T-cell (primary cell): ENCODE measurements around the gene ETV5. TPM values are rescaled to one million over a fixed set of nuclear protein-coding genes. Genes with fewer than 3 reads are reported as not detected.

Source experiments
- ATAC-seq, 4 experiments: fragments of 200-7000 bp in 3 of 4; fragments of 150-1000 bp in 1 of 4; cut with Tn5 transposase; replicated peaks in 1 of 4; 1 replicate in 3 of 4; 2 replicates in 1 of 4; pipeline ENCODE4 v1.10.0; 2021; ENCODE audit warnings: moderate library complexity in 3 of 4, mild to moderate bottlenecking in 2 of 4, moderate number of reproducible peaks in 1 of 4
- CTCF ChIA-PET, 2 donors: fragments of 300-600 bp; sonication (Branson Sonifier 250); formaldehyde crosslinking; loops; one replicate each; lab custom pipeline; 2022; ENCODE audit warnings: antibody characterized with exemption in 2 of 2; lab: Charles Lee
- POLR2A ChIA-PET, 2 donors: fragments of 300-600 bp; sonication (Branson Sonifier 250); formaldehyde crosslinking; loops; one replicate each; lab custom pipeline; 2022; ENCODE audit warnings: antibody characterized with exemption in 2 of 2; lab: Charles Lee
- DNase-seq, 35 experiments: peaks; one replicate each; pipeline versions ENCODE4 v3.0.0 to v3.0.0-alpha.2; 2013 to 2023
- H3K27ac ChIP-seq: one replicate; pipeline ENCODE4 v1.5.1; 2013; ENCODE audit warnings: low read length
- H3K27me3 ChIP-seq, 2 experiments: replicated peaks in 1 of 2; 1 replicate in 1 of 2; 2 replicates in 1 of 2; pipeline versions ENCODE4 v1.6.1 to v1.7.0; 2013; ENCODE audit warnings: low read length in 1 of 2, mixed read lengths in 1 of 2; ENCODE audit not compliant: control insufficient read depth in 2 of 2, insufficient read depth in 2 of 2; ENCODE audit errors: extremely low read depth in 1 of 2
- H3K36me3 ChIP-seq, 2 donors: 1 replicate in 1 of 2; 2 replicates in 1 of 2; pipeline versions ENCODE4 v1.6.1 to v1.7.0; 2013; ENCODE audit warnings: low read length in 1 of 2; ENCODE audit not compliant: control insufficient read depth in 2 of 2, insufficient read depth in 1 of 2; ENCODE audit errors: extremely low read depth in 1 of 2
- H3K4me1 ChIP-seq, 2 experiments: 1 replicate in 1 of 2; 2 replicates in 1 of 2; pipeline versions ENCODE4 v1.6.1 to v1.7.0; 2013; ENCODE audit warnings: low read length in 2 of 2, mixed read lengths in 1 of 2; ENCODE audit not compliant: insufficient read depth in 2 of 2, control insufficient read depth in 1 of 2; ENCODE audit errors: extremely low read depth in 1 of 2
- H3K4me3 ChIP-seq, 2 donors: 1 replicate in 1 of 2; 2 replicates in 1 of 2; pipeline versions ENCODE4 v1.5.1 to v1.7.0; 2013; ENCODE audit warnings: mild to moderate bottlenecking in 2 of 2, low read length in 1 of 2, moderate library complexity in 1 of 2; ENCODE audit not compliant: control insufficient read depth in 1 of 2; ENCODE audit errors: extremely low read depth in 1 of 2
- H3K9me3 ChIP-seq: 2 replicates; pipeline ENCODE4 v1.7.0; 2013
- H3K27ac Mint-ChIP-seq, 2 donors: one replicate each; pipeline ENCODE4 v1.8.0; 2020 to 2021; ENCODE audit warnings: mild to moderate bottlenecking in 2 of 2, mixed read lengths in 2 of 2
- H3K27me3 Mint-ChIP-seq, 2 donors: one replicate each; pipeline ENCODE4 v1.8.0; 2021 to 2022; ENCODE audit warnings: mixed read lengths in 2 of 2
- H3K36me3 Mint-ChIP-seq: one replicate; pipeline ENCODE4 v1.8.0; 2021; ENCODE audit warnings: mixed read lengths
- H3K4me1 Mint-ChIP-seq, 3 donors: one replicate each; pipeline ENCODE4 v1.8.0; 2020 to 2022; ENCODE audit warnings: mixed read lengths in 3 of 3, mild to moderate bottlenecking in 1 of 3
- H3K4me3 Mint-ChIP-seq, 3 donors: one replicate each; pipeline ENCODE4 v1.8.0; 2020 to 2022; ENCODE audit warnings: mild to moderate bottlenecking in 3 of 3, mixed read lengths in 3 of 3, moderate library complexity in 3 of 3
- H3K9me3 Mint-ChIP-seq, 3 donors: one replicate each; pipeline ENCODE4 v1.8.0; 2020 to 2022; ENCODE audit warnings: mixed read lengths in 3 of 3
- WGBS: methylation state at CpG from one replicate; pipeline ENCODE4 v1.1.5; 2013; ENCODE audit warnings: missing lambda C conversion rate; ENCODE audit not compliant: insufficient coverage; 5-methylcytosine and 5-hydroxymethylcytosine counted together
- total RNA-seq, 35 experiments: library from RNA in 6 of 35; stranded (reverse) in 6 of 35; fragments of 120-200 nt in 1 of 35; gene quantifications; one replicate each; pipeline versions ENCODE4 v1.2.1 to v1.2.4 and lab custom pipeline; 2013 to 2026

The ETV5 gene
- total RNA-seq, 5 donors from 2014 or later (not counting 1 experiment from before 2014, with no cell fraction given), result 0.32 to 0.93 (median 0.36) TPM; not detected in 1

DNA sequence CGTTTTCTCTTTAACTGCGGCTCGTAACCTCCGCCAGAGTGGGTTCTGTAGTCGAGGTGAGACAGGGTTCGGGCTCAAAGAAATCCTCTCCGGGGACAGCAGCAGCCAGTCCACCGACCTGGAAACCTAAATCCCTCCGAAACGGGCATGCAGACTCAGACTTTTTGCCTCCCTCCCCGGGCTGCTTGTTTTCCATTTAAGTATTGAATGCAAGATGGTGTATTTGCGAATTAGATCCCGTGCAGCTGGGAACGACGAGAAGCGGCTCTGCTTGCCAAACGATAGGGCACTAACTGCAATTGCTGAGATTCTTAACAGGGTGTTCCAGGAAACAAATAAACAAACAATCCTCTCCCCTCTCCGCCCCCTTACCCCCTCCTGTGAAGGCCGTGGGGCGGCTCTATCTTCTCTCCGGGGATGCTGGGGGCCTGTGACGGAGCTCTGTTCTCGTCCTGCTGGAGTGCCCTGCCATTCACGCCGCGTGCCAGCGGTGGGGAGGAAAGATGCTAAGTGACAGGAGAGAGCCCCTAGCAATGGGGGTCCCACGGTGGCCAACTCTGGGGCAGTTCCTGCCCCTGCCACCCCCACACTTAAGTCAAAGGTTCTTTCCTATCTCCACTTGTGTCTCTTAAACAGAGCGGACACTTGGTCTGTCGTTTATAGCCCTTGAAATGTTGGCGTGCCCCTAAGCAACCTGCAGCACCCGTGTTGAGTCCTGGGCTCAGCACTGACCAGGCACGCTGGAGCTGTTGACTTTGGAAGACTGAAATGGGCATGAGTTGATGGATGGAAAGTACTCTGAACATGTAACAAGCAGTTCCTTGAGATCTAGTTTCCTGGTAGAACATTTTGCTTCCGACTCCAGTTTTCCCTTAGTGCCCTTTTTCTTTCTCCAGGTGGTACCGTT, 1.3 kb upstream of the ETV5 start:
- Histone ChIP-seq H3K4me3 (peak overlapping the region; percentile 49 to 93), H3K27ac (no peak overlapping the region), H3K36me3 (no peaks in the 10 kb centered on the region), H3K9me3 (no peaks in the 10 kb centered on the region), H3K27me3 (peaks cover 15 to 60% of the 10 kb centered on the region in 2 experiments), H3K4me1 (peaks cover 15 to 41% of the 10 kb centered on the region in 2 experiments)
- DNase-seq (peak in 3 of 35 experiments; percentile 1 to 30 (median 2)), ATAC-seq (no peak)
- ChIA-PET CTCF (interaction anchor here in 1 of 2 donors (1.6 kb wide), 1 partner anchor 460 kb away, joined by 5 read pairs; the partner anchor contains the start of gene DNAJB11), POLR2A (no interaction called here)
- 11% methylated on average over 7 of the region's 35 CpGs for WGBS
- Mint-ChIP-seq H3K36me3 (no peaks in the 10 kb centered on the region), H3K9me3 (no peaks in the 10 kb centered on the region), H3K4me3 (peak overlapping the region; percentile 84 to 91 (median 89)), H3K27ac (no peak overlapping the region), H3K4me1 (peaks cover 37 to 42% (median 37%) of the 10 kb centered on the region in 3 donors), H3K27me3 (peaks cover 71 to 79% of the 10 kb centered on the region in 2 donors)

DNA sequence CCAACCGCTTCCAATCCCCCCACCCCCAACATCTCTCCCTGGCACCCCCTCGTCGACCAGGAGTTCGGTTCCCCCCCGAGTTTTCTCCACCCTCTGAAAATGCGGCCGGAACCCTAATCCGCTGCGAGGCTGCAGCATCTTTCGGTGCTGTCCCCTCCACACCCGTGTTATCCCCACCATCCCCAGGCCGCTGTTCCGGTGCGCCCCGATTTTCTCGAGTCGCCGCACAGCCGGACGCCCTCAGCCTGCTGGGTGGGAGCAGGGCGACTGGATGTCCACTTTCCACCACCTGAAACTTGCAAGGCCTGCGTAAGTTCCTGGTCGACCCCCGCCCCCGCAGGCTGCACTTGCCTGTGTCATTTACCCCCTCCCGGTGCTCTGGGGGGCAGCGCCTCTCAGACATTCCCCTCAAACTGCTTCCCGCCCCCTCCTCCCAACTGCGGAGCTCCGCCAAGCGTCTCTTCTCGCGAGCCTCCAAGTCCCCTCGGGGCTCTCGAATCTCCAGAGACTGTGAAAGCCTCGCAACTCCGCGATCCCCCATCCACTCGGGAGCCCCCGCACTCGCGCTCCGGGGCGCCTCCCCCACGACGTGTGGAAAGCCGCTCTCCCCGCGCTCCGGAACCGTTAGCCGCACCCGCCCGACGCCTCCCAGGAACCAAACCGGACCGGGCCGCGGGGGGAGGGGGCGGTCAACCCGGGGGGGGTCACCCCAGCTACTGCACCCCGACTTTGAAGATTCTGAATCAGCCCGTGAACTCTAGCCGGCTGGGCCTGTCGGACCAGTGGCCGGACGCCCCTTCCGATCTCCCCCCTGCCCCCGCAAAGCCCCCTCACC, 566 bp downstream of the ETV5 start:
- H3K4me1 ChIP-seq, result peaks cover 15 to 41% of the 10 kb centered on the region in 2 experiments
- H3K36me3 ChIP-seq, result no peaks in the 10 kb centered on the region
- peak overlapping the region; percentile 47 to 93 for H3K4me3 ChIP-seq
- H3K9me3 ChIP-seq, result no peaks in the 10 kb centered on the region
- no peak overlapping the region for H3K27ac Mint-ChIP-seq
- no peak overlapping the region for H3K27ac ChIP-seq
- ATAC-seq, result no peak
- H3K27me3 Mint-ChIP-seq, result peaks cover 70 to 80% of the 10 kb centered on the region in 2 donors
- DNase-seq, result peak in 9 of 35 experiments; percentile 3 to 34 (median 13)
- peak overlapping the region; percentile 84 to 91 (median 89) for H3K4me3 Mint-ChIP-seq
- under 1% methylated on average over 67 of the region's 69 CpGs for WGBS
- no peaks in the 10 kb centered on the region for H3K36me3 Mint-ChIP-seq
- H3K9me3 Mint-ChIP-seq, result no peaks in the 10 kb centered on the region
- ChIA-PET POLR2A (interaction anchor here in 1 of 2 donors (0.7 to 1.1 kb wide), 2 partner anchors 21 to 113 kb away, joined by 4 to 8 read pairs; no protein-coding TSS in a partner anchor), CTCF (interaction anchor here (0.6 to 1.6 kb wide), 3 partner anchors 14 to 462 kb away, joined by 4 to 5 read pairs (median 4); partner anchors contain the start of gene DNAJB11 (in 1 of the 2))
- H3K4me1 Mint-ChIP-seq, result peaks cover 37 to 42% (median 37%) of the 10 kb centered on the region in 3 donors
- H3K27me3 ChIP-seq, result peaks cover 16 to 55% of the 10 kb centered on the region in 2 experiments

DNA sequence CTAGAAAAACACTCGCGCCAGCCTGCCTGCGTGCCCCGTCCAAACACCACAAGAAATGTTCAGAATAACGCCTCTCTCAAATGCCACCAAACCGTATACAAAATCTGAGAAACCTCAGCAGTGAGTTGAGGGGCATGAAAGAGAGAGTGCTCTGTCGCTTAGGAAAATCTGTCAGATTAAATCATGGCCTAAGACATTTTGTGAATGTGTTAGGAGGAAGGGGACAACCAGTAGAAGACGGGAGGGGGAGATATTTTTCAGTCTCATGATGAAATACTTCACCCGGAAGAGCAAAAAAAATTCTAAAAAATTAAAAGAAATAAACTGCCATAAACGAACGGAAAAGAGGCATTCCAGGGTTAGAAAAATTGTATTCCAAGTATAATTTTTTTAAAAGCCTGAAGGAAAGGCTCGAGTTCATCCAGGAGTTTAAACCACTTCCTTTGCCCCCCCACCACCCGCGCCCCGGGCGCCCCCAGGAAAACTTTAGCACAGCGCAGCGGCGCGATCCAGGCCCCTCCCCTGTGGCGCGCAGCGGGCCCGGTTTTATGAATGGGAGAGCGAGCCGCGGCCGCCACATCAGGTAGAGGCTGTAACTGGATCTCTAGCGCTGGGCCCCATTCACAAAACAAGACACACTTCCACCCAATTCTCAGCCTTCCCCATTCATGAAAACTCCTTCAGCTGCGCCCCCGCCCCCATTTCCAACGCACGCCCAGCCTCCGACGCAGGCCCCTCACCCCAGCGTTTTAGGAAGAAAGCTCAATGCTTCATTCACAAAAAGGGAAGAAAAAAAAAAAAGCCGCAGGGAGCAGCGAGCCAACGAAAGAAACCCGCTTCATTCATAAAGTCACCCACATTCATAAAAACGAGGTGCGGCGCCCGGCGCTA, 1.4 kb downstream of the ETV5 start:
- ATAC-seq, result peak in 3 of 4 experiments; percentile 37 to 49 (median 47)
- no peaks in the 10 kb centered on the region for H3K9me3 ChIP-seq
- ChIA-PET CTCF (interaction anchor here (0.6 to 0.7 kb wide), 2 partner anchors 15 to 364 kb away, joined by 4 read pairs; no protein-coding TSS in a partner anchor), POLR2A (interaction anchor here in 1 of 2 donors (0.7 to 1.1 kb wide), 2 partner anchors 20 to 113 kb away, joined by 4 to 8 read pairs; no protein-coding TSS in a partner anchor)
- WGBS, result 1% methylated on average over 24 of the region's 45 CpGs
- Mint-ChIP-seq H3K4me3 (peak overlapping the region; percentile 84 to 91 (median 89)), H3K27ac (peak overlapping the region in 1 of 2 donors; percentile 31), H3K27me3 (peaks cover 69 to 81% of the 10 kb centered on the region in 2 donors), H3K9me3 (no peaks in the 10 kb centered on the region), H3K36me3 (no peaks in the 10 kb centered on the region), H3K4me1 (peaks cover 37 to 42% (median 37%) of the 10 kb centered on the region in 3 donors)
- no peaks in the 10 kb centered on the region for H3K36me3 ChIP-seq
- peak overlapping the region; percentile 47 to 93 for H3K4me3 ChIP-seq
- H3K27ac ChIP-seq, result no peak overlapping the region
- peak in 31 of 35 experiments; percentile 15 to 59 (median 36) for DNase-seq
- peaks cover 16 to 49% of the 10 kb centered on the region in 2 experiments for H3K27me3 ChIP-seq
- peaks cover 15 to 41% of the 10 kb centered on the region in 2 experiments for H3K4me1 ChIP-seq

DNA sequence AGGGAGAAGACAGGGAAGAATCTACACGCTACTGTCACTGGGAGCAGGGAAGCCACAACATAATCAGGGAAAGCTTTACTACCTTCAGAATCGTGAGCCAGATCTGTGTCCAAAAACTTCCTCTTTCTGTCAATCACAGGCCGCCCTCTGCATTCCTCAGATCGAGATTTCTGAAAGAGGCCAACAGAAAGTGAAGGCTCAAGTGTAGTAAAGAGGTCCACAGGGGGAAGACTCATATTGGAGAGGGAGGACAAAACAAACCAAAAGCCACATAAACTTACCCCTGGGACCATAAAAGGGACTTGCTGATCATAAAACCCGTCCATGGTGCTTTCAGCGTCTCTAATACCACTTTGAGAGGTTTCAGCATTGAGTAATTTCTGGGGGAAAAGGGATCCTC, 3.3 kb downstream of the ETV5 start:
- peaks cover 13 to 41% of the 10 kb centered on the region in 2 experiments for H3K27me3 ChIP-seq
- CTCF ChIA-PET, result interaction anchor here in 1 of 2 donors (0.6 kb wide), 1 partner anchor 22 kb away, joined by 3 read pairs; no protein-coding TSS in a partner anchor
- Mint-ChIP-seq H3K9me3 (no peaks in the 10 kb centered on the region), H3K4me3 (no peak overlapping the region), H3K27me3 (peaks cover 58 to 70% of the 10 kb centered on the region in 2 donors), H3K27ac (no peak overlapping the region), H3K4me1 (peaks cover 29 to 34% (median 31%) of the 10 kb centered on the region in 3 donors), H3K36me3 (no peaks in the 10 kb centered on the region)
- 100% methylated on average over 1 of the region's 6 CpGs for WGBS
- H3K9me3 ChIP-seq, result no peaks in the 10 kb centered on the region
- H3K27ac ChIP-seq, result no peak overlapping the region
- no peaks in the 10 kb centered on the region for H3K36me3 ChIP-seq
- H3K4me3 ChIP-seq, result no peak overlapping the region
- DNase-seq, result no peak
- ATAC-seq, result no peak
- H3K4me1 ChIP-seq, result peaks cover 15 to 35% of the 10 kb centered on the region in 2 experiments
- POLR2A ChIA-PET, result no interaction called here

DNA sequence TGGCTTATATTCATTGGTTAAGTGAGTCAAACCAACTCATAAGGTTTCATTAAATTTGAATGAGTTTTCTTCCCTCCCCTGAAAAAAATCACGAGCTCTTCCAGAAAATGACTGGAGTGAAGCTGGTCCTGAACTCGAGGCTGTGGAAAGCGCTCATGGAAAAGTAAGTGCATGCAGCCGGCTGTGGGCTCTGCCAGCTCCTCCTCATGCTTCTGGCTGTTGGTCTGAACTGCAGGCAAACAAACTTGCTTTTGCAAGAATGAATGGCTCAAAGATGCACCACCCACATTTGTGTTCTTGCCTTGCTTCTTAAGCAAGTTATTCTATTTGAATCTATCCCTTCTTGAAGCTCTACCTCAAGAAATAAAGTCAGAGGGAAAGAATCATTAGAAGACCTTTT, 6.2 kb downstream of the ETV5 start:
- no peak overlapping the region for H3K4me3 Mint-ChIP-seq
- H3K9me3 Mint-ChIP-seq, result no peaks in the 10 kb centered on the region
- peaks cover 66 to 70% of the 10 kb centered on the region in 2 donors for H3K27me3 Mint-ChIP-seq
- Histone ChIP-seq H3K4me3 (no peak overlapping the region), H3K27me3 (peaks cover 11 to 25% of the 10 kb centered on the region in 2 experiments), H3K9me3 (no peaks in the 10 kb centered on the region), H3K4me1 (peaks cover 5 to 11% of the 10 kb centered on the region in 2 experiments), H3K27ac (no peak overlapping the region), H3K36me3 (no peaks in the 10 kb centered on the region)
- H3K36me3 Mint-ChIP-seq, result no peaks in the 10 kb centered on the region
- no peak for ATAC-seq
- DNase-seq, result no peak
- 90% methylated on average over 3 of the region's 4 CpGs for WGBS
- CTCF ChIA-PET, result interaction anchor here (0.7 kb wide), 2 partner anchors 57 to 468 kb away, joined by 5 to 7 read pairs; partner anchors contain the start of gene DNAJB11 (in 1 of the 2)
- H3K4me1 Mint-ChIP-seq, result peaks cover 8 to 12% (median 10%) of the 10 kb centered on the region in 3 donors
- H3K27ac Mint-ChIP-seq, result peak overlapping the region in 1 of 2 donors; percentile 40
- POLR2A ChIA-PET, result interaction anchor here in 1 of 2 donors (0.7 kb wide), 1 partner anchor 37 kb away, joined by 7 read pairs; no protein-coding TSS in a partner anchor
